ENCODE results near the gene MUS81. TPM values are rescaled to one million over a fixed set of nuclear protein-coding genes. Genes with fewer than 3 reads are reported as not detected.

The MUS81 gene
- total RNA-seq: 71.2 and 75.7 TPM in 2 replicates

GRCh38 chr11:65860278-65861164 lies at the start of gene MUS81:
Gene MUS81, plus strand, starts transcription at chr11:65860433. Its CDS starts 321 bp downstream, at chr11:65860754.
- TF ChIP-seq CTCF (IDR thresholded peaks at IDR 0.05; ENCODE audit: insufficient read depth, low read depth, low read length): peak; percentile 86
- H3K4me3 ChIP-seq (ENCODE audit: low read depth, low read length): peak within 1 kb of the TSS; percentile 98
- peak; percentile 99 for DNase-seq (ENCODE audit: low read depth)

GRCh38 chr11:65811764-65812475 lies 48.3 kb upstream of the MUS81 start:
- TF ChIP-seq CTCF (IDR thresholded peaks at IDR 0.05; ENCODE audit: insufficient read depth, low read depth, low read length): no peak
- peak; percentile 27 for DNase-seq (ENCODE audit: low read depth)

DNA sequence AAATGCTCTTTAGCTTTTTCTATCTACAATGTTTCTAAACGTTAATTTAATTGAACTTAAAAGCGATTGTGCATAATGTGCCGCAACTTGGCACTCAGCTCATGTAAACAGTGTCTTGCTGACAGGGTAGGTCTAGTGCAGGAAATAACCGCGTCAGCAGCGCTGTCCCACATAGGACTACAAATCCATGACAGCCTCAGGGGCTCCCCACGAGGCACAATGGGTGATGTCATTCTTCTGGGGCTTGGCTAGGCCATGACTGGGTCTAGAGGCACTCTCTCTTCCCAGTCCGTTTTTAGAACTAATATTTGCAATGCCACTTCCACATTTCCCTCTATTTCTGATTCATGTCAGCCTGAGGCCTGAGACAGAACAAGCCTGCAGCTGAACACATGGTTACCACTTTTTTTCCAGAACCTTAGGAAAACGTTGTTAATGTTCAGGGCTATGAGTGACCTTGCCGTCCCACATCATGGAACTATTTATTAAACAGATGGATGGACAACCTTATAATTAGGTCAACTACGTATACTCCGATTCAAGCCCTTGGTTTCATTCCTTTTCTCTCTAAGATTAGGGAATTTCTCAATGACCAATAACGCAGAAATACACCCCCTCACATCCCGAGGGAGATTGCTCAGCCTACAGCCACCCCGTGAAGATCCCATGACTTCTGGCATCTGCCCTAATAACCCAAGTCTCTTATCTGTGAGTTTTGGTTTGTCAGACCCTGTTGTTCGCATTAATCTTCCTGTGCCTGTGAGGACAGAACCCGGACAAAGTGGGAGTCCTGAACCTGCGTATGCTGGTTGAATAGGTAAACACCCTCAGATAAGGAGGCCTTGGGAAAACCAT lies 45.9 kb upstream of the MUS81 start:
- DNase-seq (ENCODE audit: low read depth): peak; percentile 17
- TF ChIP-seq CTCF (IDR thresholded peaks at IDR 0.05; ENCODE audit: insufficient read depth, low read depth, low read length): no peak
- no peak overlapping the region for H3K4me3 ChIP-seq (ENCODE audit: low read depth, low read length)

More at GRCh38 chr11:65811764-65812475, 48.3 kb upstream of the MUS81 start:
- H3K4me3 ChIP-seq (ENCODE audit: low read depth, low read length): no peak overlapping the region

DNA sequence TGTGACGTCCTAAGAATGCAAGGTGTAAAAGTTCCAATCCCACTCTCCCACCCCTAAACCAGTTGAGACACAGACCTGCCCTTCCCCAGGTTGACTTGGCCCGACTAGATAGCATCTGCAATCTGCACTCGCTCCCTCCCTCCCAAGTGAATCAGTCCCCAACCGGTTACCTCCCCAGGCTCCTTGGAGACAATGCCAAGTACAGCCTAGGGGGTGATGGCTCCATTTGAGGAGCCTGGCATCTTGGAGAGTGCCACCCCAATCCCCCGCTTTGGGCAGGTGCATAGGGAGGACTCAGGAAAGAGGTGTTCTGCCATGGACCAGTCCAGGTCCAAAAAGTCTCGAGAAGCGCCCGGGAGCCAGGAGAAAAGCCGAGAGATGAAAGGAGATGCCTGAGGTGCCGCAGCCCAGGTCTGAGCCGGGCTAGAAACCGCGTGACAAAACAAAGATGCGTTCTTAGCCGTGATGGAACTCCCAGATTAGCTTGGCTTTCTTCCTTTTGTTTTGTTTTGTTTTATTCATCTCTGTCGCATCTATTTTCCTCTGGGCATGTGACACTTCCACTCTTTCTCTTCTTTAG lies 45.2 kb upstream of the MUS81 start:
- TF ChIP-seq CTCF (IDR thresholded peaks at IDR 0.05; ENCODE audit: insufficient read depth, low read depth, low read length): no peak
- no peak for DNase-seq (ENCODE audit: low read depth)
- H3K4me3 ChIP-seq (ENCODE audit: low read depth, low read length): no peak overlapping the region

- no peak for DNase-seq (ENCODE audit: low read depth)
- TF ChIP-seq CTCF (IDR thresholded peaks at IDR 0.05; ENCODE audit: insufficient read depth, low read depth, low read length): no peak
- H3K4me3 ChIP-seq (ENCODE audit: low read depth, low read length): no peak overlapping the region
These were observed 43.5 kb upstream of the MUS81 start for GRCh38 chr11:65816696-65817095.

DNA sequence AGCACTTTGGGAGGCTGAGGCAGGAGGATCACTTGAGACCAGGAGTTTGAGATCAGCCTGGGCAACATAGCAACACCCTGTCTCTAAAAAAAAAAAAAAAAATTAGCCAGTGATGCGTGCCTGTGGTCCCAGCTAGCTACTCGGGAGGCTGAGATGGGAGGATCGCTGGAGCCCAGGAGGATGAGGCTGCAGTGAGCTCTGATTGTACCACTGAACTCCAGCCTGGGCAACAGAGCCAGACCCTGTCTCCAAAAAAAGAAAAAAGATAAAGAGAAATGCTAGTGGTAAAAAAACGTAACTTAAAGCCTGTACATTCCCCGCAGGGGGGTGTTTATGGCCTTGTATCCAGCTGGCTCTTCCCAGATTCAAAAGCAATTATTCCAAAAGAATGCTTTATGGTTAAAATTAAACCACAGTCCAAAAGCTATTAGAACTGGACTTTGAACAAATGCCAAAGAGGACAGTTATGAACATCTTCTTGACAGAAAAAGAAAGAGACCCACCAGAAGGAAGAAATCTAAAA lies 42.9 kb upstream of the MUS81 start:
- no peak for DNase-seq (ENCODE audit: low read depth)
- peak overlapping the region; percentile 65 for H3K4me3 ChIP-seq (ENCODE audit: low read depth, low read length)
- no peak for TF ChIP-seq CTCF (IDR thresholded peaks at IDR 0.05; ENCODE audit: insufficient read depth, low read depth, low read length)

Data from fibroblast of villous mesenchyme (primary cell).